DMS 273 treated with DMSO at 0.1 percent for 48 hours (cell line): ENCODE results near the gene CARD10.

Source experiments
- DNase-seq: peaks from one replicate; lab custom pipeline; 2025; lab: John Stamatoyannopoulos, UW

Gene CARD10

GRCh38 chr22:37519268-37520195 is at the start of gene CARD10:
CARD10 (minus strand) TSS chr22:37519415; CDS start chr22:37519200, 215 bp downstream.
- DNase-seq, result no peak

- DNase-seq, result no peak
Observed at GRCh38 chr22:37568448-37569008, 49.3 kb upstream of the CARD10 start.

GRCh38 chr22:37568012-37568411 is 48.8 kb upstream of the CARD10 start:
- DNase-seq, result no peak

GRCh38 chr22:37566903-37567798 is 47.9 kb upstream of the CARD10 start:
- no peak for DNase-seq

GRCh38 chr22:37566329-37566837 is 47.2 kb upstream of the CARD10 start:
- DNase-seq, result no peak

- no peak for DNase-seq
Observed at GRCh38 chr22:37565830-37566229, 46.6 kb upstream of the CARD10 start.

- no peak for DNase-seq
Observed at GRCh38 chr22:37564111-37564711, 45.0 kb upstream of the CARD10 start.

GRCh38 chr22:37563153-37564081 is 44.2 kb upstream of the CARD10 start:
- no peak for DNase-seq

GRCh38 chr22:37562049-37562875 is 43.0 kb upstream of the CARD10 start:
- no peak for DNase-seq

- DNase-seq, result peak; percentile 29
Observed at GRCh38 chr22:37561212-37562048, 42.2 kb upstream of the CARD10 start.

- DNase-seq, result no peak
Observed at GRCh38 chr22:37560608-37561211, 41.5 kb upstream of the CARD10 start.

- no peak for DNase-seq
Observed at GRCh38 chr22:37559901-37560607, 40.8 kb upstream of the CARD10 start, which contains the start of gene CDC42EP1. CDC42EP1 (plus strand) TSS chr22:37560480; CDS start chr22:37566350, 5,870 bp downstream.

- no peak for DNase-seq
Observed at GRCh38 chr22:37559521-37559900, 40.3 kb upstream of the CARD10 start.

GRCh38 chr22:37558815-37559214 is 39.6 kb upstream of the CARD10 start:
- no peak for DNase-seq

GRCh38 chr22:37557321-37558001 is 38.2 kb upstream of the CARD10 start:
- DNase-seq, result no peak

GRCh38 chr22:37556710-37557109 is 37.5 kb upstream of the CARD10 start:
- no peak for DNase-seq

- no peak for DNase-seq
Observed at GRCh38 chr22:37555029-37555428, 35.8 kb upstream of the CARD10 start.
